ENCODE measurements around the gene TRPM1.

The TRPM1 gene

GRCh38 chr15:30969724-30970123 lies 131.8 kb downstream of the TRPM1 start:
- DNase-seq (ENCODE audit: low spot score), result no peak

GRCh38 chr15:30963681-30964080 lies 137.8 kb downstream of the TRPM1 start:
- no peak for DNase-seq (ENCODE audit: low spot score)

DNA sequence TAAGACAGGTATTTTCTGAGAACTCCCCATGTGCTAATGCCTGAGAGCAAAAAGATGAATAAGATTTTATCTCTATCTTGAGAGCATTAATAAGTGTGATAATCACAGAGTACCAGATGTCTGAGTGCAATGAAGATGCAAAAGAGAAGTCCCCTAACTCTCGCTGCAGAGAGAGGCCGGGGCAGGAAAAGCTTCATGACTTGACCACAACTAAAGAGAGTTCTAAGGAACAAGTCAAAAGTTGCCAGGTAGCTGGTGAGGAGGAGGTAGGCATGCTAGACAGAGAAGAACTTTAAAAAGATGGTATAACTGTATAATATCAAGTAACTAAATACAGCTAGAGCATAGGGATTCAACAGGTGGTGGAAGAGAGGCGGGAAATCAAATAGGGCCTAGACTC lies 138.9 kb downstream of the TRPM1 start:
- DNase-seq (ENCODE audit: low spot score), result no peak

DNA sequence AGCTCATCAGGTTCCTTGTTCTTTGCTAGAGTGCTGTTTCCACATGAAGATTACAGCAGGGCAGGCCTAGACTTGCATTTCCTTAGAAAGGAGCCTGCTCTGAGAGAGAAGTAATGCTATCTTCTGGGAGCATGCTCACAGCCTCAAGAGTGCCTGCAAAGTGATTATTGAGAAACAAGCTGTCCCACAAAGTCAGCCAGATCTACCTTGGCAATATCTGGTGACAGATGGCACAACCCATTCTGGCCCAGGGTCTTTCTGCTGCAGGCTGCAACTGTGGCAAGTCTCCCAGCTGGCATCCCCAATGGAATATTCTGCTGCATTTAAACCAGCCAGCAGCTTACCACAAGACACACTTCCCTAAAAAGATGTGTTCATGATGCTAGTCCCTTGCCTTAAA lies 139.4 kb downstream of the TRPM1 start:
- DNase-seq (ENCODE audit: low spot score), result no peak

DNA sequence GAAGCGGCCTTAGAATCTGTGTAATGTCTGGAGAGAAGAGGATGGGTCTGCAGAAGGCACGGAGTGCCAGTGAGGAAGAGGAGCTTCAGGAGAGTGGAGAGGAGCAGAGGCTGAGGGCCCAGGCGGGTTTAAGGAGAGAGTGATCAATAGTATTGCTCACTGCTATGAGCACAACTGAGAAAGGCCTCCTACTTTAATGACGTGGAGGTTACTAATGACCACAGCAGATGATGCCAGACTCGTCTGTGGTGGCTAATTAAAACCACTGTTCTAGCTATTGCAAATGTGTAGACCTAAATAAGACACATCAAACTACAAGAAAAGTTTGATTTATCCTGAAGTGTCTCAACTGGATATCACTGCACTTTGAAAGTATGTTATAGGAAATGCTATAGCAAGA lies 143.3 kb downstream of the TRPM1 start:
- no peak for DNase-seq (ENCODE audit: low spot score)

- DNase-seq (ENCODE audit: low spot score), result no peak
Observed at GRCh38 chr15:30956216-30957124, 145.1 kb downstream of the TRPM1 start.

- no peak for DNase-seq (ENCODE audit: low spot score)
Observed at GRCh38 chr15:30954674-30955073, 146.9 kb downstream of the TRPM1 start.

DNA sequence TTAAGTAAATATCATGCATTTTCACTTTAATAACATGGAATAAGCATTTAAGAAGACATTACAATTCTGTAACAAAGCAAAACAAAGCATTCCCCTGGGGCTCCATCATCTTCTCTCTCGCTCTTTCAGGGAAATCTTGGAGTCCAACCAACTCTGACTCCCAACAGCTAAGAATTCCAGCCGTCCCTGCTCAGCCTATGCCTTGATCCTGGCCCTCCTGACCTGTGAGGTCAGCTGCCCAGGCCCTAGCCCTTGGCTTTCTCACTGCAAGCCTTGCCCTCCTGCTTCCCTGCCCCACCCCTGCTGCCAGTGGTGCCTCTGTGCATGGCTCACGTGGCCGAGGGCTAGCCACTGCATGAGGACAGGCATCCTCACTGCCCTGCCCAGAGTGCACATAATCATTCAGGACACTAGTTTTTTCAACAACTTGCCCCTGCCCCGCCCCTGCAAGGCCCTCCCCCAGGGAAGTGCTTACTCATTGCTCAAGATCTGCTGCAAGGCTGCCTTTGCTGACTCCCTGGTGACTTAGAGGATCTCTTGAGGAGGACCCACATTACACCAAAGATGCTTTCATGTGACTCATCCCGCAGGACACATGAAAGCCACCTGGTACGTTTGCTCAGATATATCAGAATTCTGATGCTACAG lies 147.7 kb downstream of the TRPM1 start:
- peak; percentile 27 for DNase-seq (ENCODE audit: low spot score)

- DNase-seq (ENCODE audit: low spot score), result no peak
Observed at GRCh38 chr15:30953183-30953582, 148.3 kb downstream of the TRPM1 start.

Measured in iPS-NIHi11 (cell line).